Psoas muscle (tissue), 8 donors: ENCODE data around the gene UNC5CL. TPM values are rescaled to one million over a fixed set of nuclear protein-coding genes. Genes with fewer than 3 reads are reported as not detected.

Experiments
- ATAC-seq, 4 donors: fragments of 200-7000 bp; cut with Tn5 transposase; one replicate each; pipeline ENCODE4 v1.9.1; 2020; ENCODE audit warnings: moderate library complexity in 3 of 4, mild to moderate bottlenecking in 2 of 4
- DNase-seq, 2 donors: peaks; one replicate each; pipeline ENCODE4 v3.0.0-alpha.2; 2020
- H3K27ac ChIP-seq: fragments of 200-600 bp; one replicate; pipeline ENCODE4 v1.8.0; 2022
- H3K27me3 ChIP-seq, 3 donors: fragments of 200-600 bp in 1 of 3; one replicate each; pipeline versions ENCODE4 v1.6.1 to v1.8.0; 2013 to 2022; ENCODE audit warnings: low read length in 2 of 3, mild to moderate bottlenecking in 2 of 3, moderate library complexity in 1 of 3; ENCODE audit not compliant: insufficient read depth in 3 of 3
- H3K36me3 ChIP-seq, 2 donors: fragments of 200-600 bp in 1 of 2; one replicate each; pipeline versions ENCODE4 v1.6.1 to v1.8.0; 2013 to 2022; ENCODE audit warnings: low read depth in 1 of 2, mild to moderate bottlenecking in 1 of 2, moderate library complexity in 1 of 2; ENCODE audit not compliant: insufficient read depth in 1 of 2
- H3K4me1 ChIP-seq: fragments of 200-600 bp; one replicate; pipeline ENCODE4 v1.8.0; 2022
- H3K4me3 ChIP-seq: fragments of 200-600 bp; one replicate; pipeline ENCODE4 v1.8.0; 2022; ENCODE audit warnings: mild to moderate bottlenecking
- H3K9me3 ChIP-seq: fragments of 200-600 bp; one replicate; pipeline ENCODE4 v1.8.0; 2022
- WGBS, 3 donors: extraction: QIAGEN DNeasy Blood & Tissue Kit; methylation state at CpG; one replicate each; pipeline versions ENCODE4 v1.1.6 to v1.1.7; 2013; 5-methylcytosine and 5-hydroxymethylcytosine counted together
- intact Hi-C, 2 donors: fragments of 100-400 bp; cut with DNase I; formaldehyde crosslinking; loops; one replicate each; pipeline versions ENCODE4 v1.11.0 to v1.14.2; 2022
- long read RNA-seq, 2 donors: library from polyadenylated mRNA; unstranded; transcript quantifications; one replicate each; pipeline ENCODE4 v2.0.0, GENCODE V29; 2021
- polyA plus RNA-seq, 3 donors: library from polyadenylated mRNA; stranded (reverse); fragments of 200-250 nt; gene quantifications; one replicate each; pipeline ENCODE4 v1.2.3, GENCODE V29; 2013
- total RNA-seq, 4 donors: library from RNA; stranded (reverse); fragmentation: NEBNext Ultra II Directional in 2 of 4; extraction: Animal tissue kit (Norgen Biotek cat#: 25700) in 2 of 4; gene quantifications; one replicate each; pipeline versions ENCODE4 v1.2.1 to v1.2.4, GENCODE V29; 2021 to 2023
- TF ChIP-seq, protein P1 (sequence below): fragments of 200-600 bp; IDR thresholded peaks from one replicate; pipeline ENCODE4 v1.8.0; 2022; ENCODE audit warnings: antibody characterized with exemption
- donor health status: healthy with polysubstance abuse.
- donor health status: DM: no; HTN: no; CAD: no; lungs with moderate emphysema.
- donor health status: Bipolar disorder and iron deficiency.
- donor health status: healthy.
- donor health status: DM: yes; HTN: yes; CAD: no.
- donor health status: DM: no; HTN: no; CAD: no.
- donor health status: DM: no; HTN: no; CAD: no.
- donor health status: DM: yes; HTN: yes; CAD: no.

Gene UNC5CL
- total RNA-seq (under 1 TPM; 0.14 to 0.43 (median 0.28) TPM), polyA plus RNA-seq (under 1 TPM; 0.18 to 0.90 (median 0.33) TPM)
- long read RNA-seq, donor 1, result 0 reads
- long read RNA-seq, donor 2, partial matches to known transcripts, result 1 of 1 reads
- long read RNA-seq, donor 2, other reads (novel, unspliced or antisense), result 0 of 1 reads

DNA sequence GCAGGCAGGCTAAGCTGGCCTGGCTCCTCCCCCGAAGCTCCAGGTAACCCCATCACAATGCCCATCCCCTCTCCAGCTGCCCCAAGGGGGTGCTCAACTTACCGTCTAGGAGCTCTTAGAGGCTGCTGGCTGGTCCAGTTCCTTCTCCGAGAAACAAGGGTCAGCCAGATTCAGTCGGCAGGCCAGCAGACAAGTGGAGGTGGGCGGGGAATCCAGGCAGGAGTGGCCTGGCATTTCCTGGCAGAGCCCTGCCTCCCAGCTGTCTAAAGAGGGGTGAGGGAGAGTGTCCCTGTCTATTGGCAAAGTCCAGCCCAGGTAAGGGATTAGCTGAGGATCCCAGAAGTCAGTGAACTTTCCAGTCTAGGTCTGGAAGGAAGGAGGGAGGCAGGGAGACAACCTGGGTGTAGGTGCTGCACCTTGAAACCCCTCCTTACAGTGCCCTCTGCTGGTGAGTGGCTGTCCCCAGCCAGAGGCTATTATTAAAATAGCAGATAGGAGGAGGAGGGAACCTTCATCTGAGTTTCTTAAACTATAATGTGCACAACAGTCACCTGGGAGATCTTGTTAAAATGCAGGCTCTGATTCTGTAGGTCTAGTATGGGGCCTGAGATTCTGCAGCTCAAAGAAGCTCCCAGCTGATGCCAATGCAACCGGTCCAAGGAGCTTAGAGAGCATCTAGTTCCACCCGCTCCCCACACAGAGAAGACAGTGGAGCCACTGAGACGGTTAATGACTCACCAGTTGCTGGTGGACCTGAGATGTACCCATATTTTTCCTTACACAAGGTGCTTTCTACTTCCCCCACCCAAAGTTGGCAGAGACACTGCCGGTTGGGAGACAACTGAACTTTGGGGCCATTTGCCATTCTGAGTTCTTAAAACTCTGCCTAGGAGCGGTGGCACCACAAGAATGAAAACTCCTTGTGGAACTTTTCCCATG is at the start of gene UNC5CL:
Gene UNC5CL, minus strand, starts transcription at position 162 of the 939 bp plus-strand sequence. CDS start 4,147 bp downstream, outside the sequence.
- DNase-seq, result peak in 1 of 2 donors; percentile 62
- Histone ChIP-seq H3K27ac (peak within 1 kb of the TSS; percentile 46), H3K9me3 (no peaks in the 10 kb centered on the region), H3K36me3 (no peaks in the 10 kb centered on the region), H3K4me3 (no peak within 1 kb of the TSS), H3K27me3 (no peaks in the 10 kb centered on the region), H3K4me1 (peaks cover 15% of the 10 kb centered on the region)
- WGBS, 3 donors, result 57 to 65% (median 64%) methylated on average over 10 of the region's 10 CpGs
- TF ChIP-seq, protein P1, sequence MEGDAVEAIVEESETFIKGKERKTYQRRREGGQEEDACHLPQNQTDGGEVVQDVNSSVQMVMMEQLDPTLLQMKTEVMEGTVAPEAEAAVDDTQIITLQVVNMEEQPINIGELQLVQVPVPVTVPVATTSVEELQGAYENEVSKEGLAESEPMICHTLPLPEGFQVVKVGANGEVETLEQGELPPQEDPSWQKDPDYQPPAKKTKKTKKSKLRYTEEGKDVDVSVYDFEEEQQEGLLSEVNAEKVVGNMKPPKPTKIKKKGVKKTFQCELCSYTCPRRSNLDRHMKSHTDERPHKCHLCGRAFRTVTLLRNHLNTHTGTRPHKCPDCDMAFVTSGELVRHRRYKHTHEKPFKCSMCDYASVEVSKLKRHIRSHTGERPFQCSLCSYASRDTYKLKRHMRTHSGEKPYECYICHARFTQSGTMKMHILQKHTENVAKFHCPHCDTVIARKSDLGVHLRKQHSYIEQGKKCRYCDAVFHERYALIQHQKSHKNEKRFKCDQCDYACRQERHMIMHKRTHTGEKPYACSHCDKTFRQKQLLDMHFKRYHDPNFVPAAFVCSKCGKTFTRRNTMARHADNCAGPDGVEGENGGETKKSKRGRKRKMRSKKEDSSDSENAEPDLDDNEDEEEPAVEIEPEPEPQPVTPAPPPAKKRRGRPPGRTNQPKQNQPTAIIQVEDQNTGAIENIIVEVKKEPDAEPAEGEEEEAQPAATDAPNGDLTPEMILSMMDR, result peak; percentile 73
- intact Hi-C loops, result loop anchor here in 1 of 2 donors (10.0 kb wide), 1 partner anchor 1695 kb away; no protein-coding TSS in a partner anchor
- ATAC-seq, result peak; percentile 58 to 85 (median 70)

GRCh38 chr6:41088451-41088850 is 49.4 kb upstream of the UNC5CL start:
- intact Hi-C loops, result no loop called here
- Histone ChIP-seq H3K27me3 (no peaks in the 10 kb centered on the region), H3K9me3 (no peaks in the 10 kb centered on the region), H3K4me3 (no peak overlapping the region), H3K4me1 (no peaks in the 10 kb centered on the region), H3K36me3 (peaks cover 17 to 92% of the 10 kb centered on the region in 2 donors), H3K27ac (no peak overlapping the region)
- 93 to 95% (median 94%) methylated on average over 4 of the region's 4 CpGs for WGBS, 3 donors
- no peak for DNase-seq
- TF ChIP-seq, protein P1, result no peak
- no peak for ATAC-seq

- H3K4me1 ChIP-seq, result no peaks in the 10 kb centered on the region
- H3K27ac ChIP-seq, result no peak overlapping the region
- intact Hi-C loops, result no loop called here
- H3K4me3 ChIP-seq, result no peak overlapping the region
- TF ChIP-seq, protein P1, result no peak
- ATAC-seq, result no peak
- no peaks in the 10 kb centered on the region for H3K27me3 ChIP-seq
- H3K36me3 ChIP-seq, result peaks cover 2 to 94% of the 10 kb centered on the region in 2 donors
- DNase-seq, result no peak
- H3K9me3 ChIP-seq, result no peaks in the 10 kb centered on the region
Observed at GRCh38 chr6:41085182-41085581, 46.2 kb upstream of the UNC5CL start.

DNA sequence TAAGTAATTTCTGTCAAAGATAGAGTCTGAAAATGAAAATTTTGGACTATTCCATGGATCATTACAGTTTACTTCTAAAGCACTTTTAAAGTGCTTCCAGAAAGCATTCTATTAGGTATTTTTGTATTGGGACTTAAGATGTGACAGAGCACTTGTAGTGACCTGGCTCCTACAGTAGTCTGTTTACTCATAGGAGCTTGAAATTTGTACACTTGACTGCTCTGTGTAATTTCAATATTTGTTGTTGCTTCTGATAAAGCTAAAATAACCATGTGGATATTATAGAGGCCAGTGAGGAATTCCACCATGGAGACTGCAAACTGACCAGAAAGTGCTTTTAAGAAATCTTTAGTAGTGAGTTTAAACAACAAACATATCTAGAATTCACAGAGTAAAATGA is 44.1 kb upstream of the UNC5CL start:
- Histone ChIP-seq H3K27me3 (no peaks in the 10 kb centered on the region), H3K4me3 (no peak overlapping the region), H3K4me1 (peaks cover 5% of the 10 kb centered on the region), H3K27ac (no peak overlapping the region), H3K9me3 (no peaks in the 10 kb centered on the region), H3K36me3 (peaks cover 3 to 91% of the 10 kb centered on the region in 2 donors)
- DNase-seq (no peak), ATAC-seq (no peak)
- intact Hi-C loops, result no loop called here
- TF ChIP-seq, protein P1, result no peak
